Suppressor macrophage treated with lipopolysaccharide for 1 hour (primary cell): ENCODE data around the gene CSF1.
A peak's percentile ranks its signal among the peaks of the same experiment; 100 is the strongest.

ENCODE experiments used
- DNase-seq, 3 donors: peaks; one replicate each; pipeline ENCODE4 v3.0.0-alpha.2; 2020 to 2022

CSF1 gene

DNA sequence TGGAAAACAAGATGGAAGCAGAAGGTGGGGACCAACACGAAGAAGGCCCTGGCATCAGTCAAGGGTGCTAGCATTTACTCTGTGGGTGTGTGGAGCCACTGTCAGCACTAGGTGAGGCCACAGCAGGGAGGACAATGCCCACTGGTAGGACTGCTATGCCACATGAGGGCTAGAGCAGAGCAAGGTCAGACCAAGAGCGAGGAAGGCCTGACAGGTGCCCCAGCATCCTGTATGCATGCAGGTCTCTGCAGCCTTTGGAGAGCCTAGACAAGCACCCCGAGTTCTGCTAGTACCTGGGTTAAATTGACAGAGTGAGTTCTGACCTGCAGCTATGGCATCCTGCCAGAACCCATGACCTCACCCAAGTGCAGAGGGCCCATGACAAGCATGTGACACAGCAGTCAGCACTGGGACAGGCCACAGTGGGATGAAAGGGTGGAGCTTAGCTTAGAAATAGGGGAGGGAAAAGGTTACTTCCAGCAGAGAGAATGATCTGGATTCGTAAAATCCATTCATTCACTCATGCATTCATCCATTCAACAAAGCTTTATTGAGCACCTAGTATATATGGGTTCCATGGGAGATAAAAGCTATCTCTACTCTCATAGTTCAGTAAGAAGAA lies 9.0 kb upstream of the CSF1 start:
- peak; percentile 90 to 92 (median 91) for DNase-seq

DNA sequence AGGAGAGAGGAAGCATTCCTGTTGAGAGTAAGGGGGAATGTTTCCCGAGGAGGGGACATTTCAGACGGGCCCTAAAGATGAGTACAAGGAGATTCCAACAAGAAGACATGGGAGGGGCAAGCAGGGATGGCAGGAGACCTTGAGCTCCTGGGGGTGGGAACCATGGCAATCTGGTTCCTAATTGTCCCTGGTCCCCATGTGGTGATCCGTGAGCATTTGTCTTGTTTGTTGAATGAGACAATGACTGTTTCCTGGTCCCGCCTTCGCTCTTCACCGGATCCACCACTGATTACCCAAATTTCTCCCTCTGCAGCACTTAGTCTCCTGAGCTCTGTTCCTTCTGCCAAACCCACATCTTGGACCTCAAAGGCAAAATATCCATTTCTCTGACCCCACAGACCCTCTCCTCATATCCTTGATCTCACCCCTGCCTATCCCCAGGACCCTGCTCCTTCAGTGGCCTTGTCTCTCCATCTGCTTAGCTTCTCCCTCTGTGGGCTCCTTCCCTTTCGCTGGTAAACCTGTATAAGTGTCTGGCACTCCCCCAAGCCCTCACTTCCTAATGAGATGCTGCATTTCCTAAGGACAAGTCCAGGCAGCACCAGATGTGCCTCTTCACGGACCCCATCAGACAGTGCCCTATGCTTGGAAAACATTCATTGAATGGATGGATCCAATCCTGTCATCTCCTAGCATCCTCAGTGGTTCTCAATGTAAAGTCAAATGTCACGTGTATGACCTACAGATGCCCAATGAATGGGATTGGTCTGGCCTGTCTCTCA lies 8.3 kb upstream of the CSF1 start:
- DNase-seq = no peak

DNA sequence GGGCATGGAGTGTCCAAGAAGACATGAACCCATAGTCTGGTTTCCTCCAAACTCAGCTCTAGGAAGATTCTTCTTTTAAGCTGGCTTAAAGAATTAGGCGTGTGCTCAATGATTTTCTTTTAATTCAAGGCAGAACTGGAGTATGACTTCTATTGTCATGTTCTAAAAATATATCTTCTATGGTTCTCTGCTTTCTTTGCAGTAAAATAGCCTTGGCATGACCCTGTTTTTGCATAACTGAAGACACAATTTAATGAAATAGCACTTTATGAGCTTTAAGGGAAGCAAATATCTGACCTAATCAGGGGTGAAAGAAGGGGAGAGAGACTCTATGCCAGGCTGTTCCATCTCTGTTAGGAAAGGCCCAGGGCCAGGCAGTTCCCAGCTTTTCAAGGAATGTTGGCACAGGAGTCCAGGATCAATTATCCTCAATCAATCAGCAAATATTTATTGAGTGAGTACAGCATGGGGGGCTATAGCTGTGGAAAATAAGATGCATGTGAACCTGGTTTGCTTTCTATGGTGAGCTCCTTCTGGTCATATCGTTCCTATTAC lies 7.2 kb upstream of the CSF1 start:
- DNase-seq = no peak

DNA sequence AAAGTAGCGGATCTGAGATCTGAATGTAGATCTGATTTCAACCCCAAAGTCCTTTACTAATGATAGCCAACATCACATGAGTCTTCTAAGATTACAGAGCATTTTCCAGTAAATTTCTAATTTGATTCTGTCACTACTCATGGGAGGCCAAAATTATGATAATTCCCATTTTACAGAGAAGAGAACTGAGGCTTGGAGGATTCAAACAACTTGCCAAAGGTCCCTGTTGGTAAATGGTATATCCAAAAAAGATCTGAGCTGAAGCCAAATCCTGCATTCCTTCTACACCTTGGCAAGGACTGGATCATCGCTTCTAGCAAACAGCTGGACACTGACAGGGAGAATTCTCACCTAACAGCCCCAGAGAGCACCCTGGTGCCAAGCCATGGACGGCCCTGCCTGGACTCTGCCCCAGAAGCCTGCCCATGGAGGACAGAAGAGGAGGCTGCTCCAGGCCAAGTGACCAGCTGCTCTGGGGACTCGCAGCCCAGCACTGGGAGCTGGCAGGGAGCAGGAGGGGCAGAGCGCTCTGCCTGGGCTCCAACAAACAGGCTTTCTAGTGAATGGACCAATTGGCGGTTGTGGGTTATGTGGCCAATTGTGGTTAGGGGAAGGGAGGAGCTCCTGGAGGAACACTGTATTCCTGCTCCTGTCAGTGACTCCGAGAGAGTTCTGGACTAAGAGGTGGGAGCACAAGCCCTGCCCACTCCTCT lies 6.4 kb upstream of the CSF1 start:
- DNase-seq = no peak

DNA sequence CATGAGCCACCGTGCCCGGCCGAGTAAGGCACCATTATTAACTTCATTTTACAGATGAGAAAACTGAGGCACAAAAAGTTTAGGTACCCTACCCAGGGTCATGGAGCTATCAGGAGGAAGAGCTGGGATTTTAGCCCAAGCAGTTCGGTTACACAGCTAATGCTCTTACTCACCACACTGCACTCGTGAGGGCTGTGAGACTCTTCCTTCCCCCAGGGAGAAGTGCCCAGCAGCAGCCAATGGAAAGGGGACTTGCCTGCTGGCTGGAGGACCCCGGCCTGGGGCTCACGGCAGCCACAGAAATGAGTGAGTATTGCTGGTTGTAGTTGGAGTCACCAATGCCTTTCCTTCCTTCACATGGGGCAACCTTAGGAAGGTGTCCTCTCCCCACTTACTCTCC lies 5.2 kb upstream of the CSF1 start:
- DNase-seq = peak; percentile 61 to 66 (median 66)

DNA sequence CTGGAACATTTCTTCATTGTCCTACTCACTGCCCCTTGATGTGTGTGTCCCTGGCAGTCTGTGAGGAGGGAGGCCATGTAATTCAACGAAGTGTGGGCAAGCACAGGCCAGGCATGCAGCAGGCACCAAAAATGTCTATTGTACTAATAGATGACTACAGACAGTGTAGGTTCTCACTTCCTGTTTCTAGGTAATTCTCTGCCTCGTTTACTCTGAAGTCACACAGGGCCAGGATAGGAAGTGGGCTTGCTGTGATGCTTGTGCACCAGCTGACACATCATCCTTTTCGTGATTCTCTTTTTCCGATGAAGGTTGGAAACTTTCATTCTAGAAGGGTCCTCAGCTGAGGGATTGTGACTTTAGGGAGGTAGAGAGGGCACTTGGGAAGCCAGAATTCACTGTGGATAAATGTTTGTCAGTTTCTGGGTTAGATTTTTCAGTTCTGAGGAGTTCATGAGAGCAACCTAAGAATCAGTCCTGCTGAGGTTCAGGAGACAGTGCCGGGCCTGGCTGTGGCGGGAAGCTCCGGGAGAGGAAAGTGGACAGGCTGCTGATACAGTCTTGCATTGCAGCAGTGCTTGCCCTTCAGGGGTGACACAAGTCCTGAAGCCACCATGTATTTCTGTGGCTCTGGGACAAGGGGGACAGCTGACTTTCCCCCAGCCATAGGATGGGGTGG lies 4.3 kb upstream of the CSF1 start:
- DNase-seq = peak; percentile 76 to 85 (median 81)

DNA sequence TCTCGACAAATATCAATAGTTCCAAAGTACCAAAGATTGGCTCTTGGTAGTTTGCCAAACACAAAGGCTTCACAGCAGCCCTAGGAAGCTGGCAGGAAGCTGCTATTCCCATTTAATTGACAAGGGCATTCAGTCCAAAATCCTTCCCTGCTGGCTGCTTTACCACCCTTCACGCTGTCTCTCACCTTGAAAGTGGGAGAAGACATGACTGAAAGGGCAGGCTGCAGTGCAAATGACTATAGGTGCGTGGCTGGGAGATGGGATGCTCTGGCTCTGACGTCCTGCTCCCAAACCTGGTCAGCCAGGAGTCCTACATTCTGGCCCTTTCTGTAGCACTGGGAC lies 3.8 kb upstream of the CSF1 start:
- no peak for DNase-seq

DNA sequence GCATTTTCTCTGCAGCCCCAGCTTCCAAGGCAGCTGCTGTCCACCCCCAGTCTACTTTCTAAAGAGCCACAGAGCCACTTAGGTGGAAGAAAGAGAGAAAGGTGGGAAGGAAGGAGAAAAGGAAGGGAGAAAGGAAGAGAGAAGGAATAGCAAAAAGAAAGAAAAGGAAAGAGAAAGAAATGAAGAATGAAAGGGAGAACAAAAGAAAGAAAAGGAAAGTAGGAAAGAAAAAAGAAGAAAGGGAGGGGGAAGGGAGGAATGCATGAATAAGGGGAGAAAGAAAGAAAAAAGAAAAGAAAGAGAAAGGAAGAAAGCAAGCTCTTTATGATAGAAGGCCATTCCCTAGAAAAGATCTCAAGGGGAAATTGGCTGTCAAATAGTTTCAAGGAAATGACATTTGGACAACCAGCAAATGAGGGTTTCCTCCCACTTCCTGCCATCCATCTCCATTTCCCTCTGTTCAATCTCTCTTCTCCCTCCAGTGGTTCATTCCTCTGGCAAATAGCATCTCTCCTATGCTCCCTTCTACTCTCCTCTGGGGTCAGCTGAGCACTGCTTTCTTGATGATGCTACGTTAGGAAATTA lies 3.4 kb upstream of the CSF1 start:
- no peak for DNase-seq

DNA sequence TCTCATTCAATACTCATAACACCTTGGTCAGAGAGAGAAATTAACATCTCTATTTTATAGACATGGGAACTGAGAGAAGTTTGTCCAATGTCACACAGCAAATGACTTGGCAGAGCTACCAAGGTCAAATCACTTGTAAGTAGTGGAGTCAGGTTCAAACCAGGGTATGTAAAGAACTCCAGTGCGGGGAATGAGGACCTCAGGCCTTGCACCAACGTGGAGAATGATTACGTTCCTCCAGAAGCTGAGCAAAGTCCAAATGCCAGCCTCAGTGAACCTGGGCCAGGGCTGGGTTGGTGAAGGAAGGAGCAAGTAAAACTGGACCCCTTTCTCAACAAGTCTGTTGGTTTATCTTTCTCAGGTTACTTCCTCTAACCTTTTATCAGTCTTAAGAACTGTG lies 1.8 kb upstream of the CSF1 start:
- no peak for DNase-seq

DNA sequence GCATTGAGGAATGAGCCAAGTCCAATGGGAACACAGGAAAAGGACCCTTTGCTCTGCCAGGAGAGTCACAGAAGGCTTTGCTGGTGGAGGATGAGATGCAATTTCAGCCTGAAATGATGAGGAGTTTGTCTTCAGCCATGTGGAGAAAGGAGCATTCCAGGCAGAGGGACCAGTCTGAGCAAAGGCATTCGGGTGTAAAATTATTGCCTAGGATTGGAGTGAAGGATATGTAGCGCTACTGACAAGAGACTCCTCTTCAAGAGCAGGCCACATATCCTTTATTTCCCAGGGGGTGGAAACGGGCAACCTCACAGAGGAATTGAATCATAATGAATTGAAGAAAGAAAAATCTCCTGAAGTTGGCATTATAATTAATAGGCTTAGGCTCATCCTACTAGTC lies 1.1 kb upstream of the CSF1 start:
- DNase-seq = no peak

DNA sequence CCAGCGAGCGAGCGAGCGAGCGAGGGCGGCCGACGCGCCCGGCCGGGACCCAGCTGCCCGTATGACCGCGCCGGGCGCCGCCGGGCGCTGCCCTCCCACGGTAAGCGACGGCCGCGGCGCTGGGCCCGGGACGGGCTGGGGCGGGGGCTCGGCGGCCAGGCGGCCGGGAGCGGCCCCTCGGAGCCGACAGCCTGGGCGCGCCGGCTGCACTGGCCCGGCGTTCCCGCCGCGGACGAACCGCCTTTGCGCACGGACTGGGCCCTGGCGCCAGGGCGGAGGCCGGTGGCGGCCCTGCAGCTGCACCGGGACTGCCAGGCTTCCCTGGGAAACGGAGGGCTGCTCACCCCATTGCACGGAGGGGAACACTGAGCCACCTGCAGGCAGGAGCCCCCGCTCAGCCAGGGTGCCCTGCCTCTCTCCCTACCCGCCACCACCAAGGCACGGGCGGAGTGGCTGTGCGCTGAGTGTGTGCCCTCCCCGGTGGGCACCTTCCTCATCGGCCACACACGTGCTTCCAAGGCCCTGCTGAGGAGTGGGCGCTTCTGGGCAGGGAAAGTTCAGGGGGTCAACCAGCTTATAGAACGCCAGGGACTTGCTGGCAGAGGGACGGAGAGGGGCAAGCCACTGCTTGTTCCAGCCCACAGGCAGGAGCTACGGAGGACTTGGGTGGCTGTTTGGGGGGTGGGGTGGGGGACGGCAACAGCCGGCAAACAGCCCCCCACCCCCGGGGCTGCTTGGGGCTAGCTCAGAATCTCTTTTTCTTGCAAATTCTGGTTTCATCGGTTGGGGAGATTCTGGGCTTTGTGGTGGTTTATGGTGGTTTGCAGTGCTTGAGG lies 532 bp downstream of the CSF1 start:
- no peak for DNase-seq

DNA sequence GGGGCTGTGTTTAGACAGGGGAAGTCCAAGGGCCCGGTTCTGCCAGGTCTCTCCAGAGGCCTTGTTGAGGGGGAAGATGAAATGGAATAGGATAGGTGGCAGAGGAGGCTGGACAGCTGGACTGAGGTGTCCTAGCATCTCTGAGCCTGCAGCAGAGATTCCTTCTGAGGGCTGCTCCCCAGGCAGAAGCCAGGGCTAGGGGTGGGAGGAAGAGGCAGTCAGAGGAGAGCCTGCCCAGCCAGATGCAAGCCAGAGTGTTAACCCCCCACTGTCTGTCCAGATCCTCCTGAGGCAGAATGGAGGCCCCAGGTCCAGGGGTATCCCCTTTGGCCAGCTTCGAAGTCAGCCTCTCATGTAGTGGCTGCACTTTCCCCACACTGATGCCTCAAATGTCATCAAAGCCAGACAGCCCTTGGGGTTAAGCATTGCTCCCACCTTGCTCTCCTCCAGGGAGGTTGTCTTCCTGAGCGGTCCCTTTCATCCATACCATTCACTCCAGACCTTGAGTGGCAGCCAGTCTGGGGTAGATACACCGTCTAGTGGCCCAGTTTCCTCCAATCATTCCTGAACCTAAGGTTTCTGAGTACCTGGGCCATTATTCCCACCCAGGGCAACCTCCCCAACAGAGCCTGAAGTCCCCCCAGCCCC lies 1.7 kb downstream of the CSF1 start:
- no peak for DNase-seq

DNA sequence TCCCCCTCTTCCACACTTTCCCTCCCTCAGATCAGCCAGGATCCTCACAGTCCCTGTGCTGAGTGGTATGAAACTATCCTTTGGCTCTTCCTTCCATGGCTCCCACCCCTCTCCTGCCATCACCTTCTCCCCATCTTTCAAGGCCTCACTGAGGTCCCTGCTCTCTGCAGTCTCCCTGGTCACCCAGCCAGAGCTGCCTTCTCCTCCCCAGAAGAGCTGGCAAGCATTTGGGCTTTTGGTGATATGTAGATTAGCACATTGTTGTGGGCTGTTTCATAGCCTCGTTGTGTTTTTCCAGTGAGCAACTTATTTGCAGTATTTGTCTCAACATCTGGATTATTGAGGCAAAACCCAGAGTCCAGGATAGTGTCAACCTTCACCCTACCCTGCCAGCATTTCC lies 2.2 kb downstream of the CSF1 start:
- no peak for DNase-seq

DNA sequence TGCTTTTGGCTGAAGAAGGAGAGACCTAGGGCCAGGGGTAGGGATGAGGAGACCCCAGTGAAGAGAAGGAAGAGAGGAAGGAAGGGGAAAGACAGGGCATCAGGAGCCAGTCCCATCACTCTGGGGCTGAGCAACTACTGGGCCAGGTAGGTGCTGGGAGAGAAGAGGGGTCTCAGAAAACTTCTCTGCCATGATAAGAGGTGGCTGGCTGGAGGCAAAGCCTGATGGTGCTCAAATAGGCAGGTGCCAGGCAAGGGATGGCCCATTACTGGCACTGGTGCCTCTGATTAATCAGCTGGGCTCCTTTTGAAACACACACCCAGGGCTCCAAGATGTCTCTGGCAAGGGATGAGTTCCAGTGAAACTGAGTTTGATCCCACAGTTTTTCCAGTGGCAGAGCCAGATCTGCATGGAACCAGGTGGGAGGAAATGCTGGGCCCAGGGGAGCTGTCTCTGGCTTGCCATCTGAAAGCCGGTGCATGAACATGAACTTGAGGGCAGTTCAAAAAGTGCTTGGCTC lies 2.8 kb downstream of the CSF1 start:
- DNase-seq = no peak

DNA sequence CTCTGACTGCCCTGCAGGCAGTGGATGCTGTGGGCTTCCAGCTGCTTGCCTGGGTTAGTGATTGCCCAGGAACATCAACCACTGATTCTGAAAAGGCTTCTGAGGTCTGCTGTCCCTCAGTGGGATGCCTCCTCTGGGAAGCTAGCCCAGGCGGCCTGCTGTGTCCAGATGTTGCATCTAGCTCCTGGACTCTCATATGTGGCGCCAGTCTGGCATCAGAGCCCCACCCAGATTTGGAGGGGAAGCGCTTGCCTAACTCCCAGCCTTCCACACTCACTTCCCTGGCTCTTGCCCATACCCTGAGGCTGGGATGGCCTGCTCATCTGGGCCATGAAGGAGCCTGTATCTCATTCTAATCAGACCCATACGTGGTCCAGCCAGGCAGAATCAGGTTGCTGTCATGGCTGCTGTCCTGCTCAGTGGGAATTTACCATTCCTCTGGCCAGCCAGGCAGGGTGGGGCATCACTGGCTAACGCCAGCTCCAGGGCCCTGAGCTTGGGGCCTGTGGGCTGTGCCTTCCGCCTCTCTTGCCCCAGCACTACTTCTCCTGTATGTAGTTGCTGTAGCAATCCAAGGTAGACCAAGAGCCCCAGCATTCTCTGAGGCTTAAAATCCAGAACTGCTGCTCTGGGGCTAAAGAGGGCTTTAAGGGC lies 4.1 kb downstream of the CSF1 start:
- DNase-seq = no peak

DNA sequence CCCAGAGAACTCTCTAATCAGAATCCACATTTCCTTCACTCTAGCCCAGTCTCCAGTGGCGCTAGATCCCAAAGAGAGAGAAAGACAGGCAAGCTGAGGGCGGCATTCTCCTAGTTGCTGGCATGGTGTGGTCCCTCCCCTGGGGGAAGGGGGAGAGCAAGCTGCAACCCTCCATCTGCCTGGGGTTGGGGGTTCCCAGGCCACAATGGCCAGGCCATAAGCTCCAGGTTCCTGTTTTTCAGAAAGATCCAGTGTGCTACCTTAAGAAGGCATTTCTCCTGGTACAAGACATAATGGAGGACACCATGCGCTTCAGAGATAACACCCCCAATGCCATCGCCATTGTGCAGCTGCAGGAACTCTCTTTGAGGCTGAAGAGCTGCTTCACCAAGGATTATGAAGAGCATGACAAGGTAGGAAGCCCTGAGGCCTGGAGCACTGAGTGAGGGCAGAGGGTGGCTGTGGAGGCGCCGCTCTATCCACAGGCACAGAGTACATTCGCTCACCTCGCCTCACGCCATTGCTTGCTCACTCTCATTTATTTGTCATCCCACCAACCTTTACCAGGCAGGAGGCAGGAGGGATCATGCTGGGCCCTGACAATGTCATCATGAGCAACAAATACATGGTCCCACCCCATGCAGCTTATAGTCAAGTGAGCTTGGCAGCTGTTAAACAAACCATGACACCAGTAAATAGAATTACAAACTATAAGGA lies 6.6 kb downstream of the CSF1 start:
- no peak for DNase-seq

DNA sequence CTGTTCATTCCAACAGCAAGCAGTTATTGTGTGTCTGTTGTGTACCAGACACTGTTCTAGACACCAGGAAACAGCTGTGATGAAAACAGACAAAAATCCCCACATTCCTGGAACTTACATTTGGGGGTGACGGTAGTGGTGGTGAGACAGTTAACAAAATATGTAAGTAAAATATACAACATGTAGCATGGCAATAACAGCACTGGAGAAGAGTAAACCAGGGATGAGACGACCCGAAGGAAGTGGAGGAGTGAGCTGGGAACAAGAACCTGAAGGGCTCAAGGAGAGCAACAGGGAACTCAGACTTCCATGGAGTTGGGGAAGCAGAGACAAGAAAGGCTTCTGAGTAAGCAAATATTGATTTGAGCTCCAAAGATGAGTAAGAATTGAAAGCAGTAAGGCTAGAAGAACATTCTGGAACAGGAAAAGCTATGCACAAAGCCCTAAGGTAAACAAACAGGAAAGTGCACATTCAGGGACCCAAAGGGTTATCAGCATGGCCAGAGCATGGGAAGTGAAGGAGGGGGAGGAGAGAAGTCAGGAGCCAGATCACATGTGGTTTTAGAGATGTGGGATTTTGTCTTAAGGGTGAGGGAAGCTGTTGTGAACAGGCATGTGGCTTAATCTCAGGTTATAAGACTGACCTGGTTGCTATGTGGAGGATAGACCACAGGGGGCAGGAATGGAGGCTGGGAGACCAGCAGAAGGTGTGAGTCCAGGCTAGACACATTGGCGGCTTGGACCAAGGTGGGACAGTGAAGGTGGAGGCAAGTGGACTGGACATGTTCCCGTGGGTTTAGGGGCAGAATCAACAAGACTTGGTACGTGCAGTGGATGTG lies 7.3 kb downstream of the CSF1 start:
- peak in 1 of 3 donors; percentile 2 for DNase-seq

DNA sequence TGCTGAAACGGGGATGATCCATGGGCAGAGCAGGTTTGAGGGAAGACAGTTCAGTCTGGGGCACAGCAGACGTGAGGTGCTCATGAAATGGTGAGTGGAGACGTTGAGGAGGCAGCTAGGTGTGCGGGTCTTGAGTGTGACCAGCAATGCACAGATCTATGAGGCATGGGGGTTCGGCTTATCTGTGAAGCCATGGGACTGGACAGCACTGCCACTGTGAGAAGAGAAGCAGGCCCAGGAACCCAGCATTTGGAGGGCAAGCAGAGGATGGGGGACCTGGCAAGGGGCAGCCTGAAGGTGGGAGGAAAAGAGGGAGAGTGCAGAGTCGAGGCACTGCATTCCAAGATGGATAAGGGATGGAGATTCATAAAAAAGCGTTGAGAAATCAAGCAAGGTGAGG lies 8.0 kb downstream of the CSF1 start:
- no peak for DNase-seq

DNA sequence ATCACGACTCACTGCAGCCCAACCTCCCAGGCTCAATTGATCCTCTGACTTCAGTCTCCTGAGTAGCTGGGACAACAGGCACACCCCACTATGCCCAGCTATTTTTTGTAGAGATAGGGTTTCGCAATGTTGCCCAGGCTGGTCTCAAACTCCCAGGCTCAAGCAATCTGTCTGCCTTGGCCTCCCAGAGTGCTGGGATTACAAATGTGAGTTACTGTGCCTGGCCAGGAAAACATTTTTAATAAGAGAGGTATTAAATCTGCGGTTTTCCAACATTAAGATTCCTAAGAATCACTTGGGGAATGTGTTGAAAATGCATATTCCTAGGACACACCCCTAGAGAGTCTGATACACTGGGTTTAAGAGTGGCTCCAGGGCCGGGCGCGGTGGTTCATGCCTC lies 8.7 kb downstream of the CSF1 start:
- peak in 1 of 3 donors; percentile 5 for DNase-seq
